Hair follicle dermal papilla cell (primary cell): ENCODE measurements around the gene KAT7. TPM values are rescaled to one million over a fixed set of nuclear protein-coding genes. Genes with fewer than 3 reads are reported as not detected.

Experiments used
- total RNA-seq: library from RNA; depleted of rRNA; stranded (reverse); fragments of >200 nt; gene quantifications from 2 replicates; pipeline ENCODE4 v1.2.3, GENCODE V29; 2012

The KAT7 gene
- total RNA-seq, result 41.7 and 50.6 TPM in 2 replicates

GRCh38 chr17:49788478-49789242, at the start of gene KAT7:
Gene KAT7 (plus strand): TSS chr17:49788681. CDS start chr17:49788835, 154 bp downstream.

DNA sequence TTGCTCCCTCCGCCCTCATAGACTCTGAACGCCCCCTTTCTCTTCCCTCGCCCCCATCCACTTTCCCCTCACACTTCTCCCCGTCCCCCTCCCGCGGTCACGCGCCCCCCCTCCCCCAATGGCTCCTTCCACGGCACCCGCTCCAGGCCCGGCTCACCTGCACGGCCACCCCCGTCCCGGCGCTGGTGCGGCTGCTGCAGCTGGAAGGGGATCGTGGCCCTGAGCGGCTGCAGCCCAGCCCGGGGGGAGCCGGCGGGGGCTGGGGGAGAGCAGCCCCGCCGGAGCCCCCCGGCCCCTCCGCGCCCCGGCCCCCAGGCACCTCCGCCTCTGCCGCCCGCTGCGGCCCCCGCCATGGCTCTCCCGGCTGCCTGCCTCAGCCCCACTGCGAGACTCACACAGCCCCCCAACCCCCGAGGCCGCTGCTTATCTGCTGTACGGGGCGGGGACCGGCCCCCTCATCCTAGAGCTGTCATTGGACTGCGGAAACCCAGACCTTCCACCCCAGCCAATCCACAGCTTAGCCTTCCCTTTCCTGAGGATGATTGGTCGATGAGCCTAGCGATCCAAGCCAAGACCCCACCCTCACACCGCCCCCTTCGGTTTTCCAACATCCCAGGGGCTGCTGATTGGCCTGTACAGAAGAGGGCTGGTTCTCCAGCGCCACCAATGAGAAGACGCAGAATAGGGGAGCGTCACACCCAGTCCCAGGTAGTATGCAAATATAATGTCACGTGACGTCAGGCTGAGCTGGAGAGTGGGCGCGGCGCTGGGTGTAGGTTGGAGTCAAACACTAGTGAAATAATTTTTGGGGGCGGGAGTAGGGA, 24.5 kb upstream of the KAT7 start, which contains the start of gene FAM117A:
TSS of gene FAM117A (minus strand) at position 397 of the 824 bp plus-strand sequence. CDS start at position 353, 44 bp downstream.

DNA sequence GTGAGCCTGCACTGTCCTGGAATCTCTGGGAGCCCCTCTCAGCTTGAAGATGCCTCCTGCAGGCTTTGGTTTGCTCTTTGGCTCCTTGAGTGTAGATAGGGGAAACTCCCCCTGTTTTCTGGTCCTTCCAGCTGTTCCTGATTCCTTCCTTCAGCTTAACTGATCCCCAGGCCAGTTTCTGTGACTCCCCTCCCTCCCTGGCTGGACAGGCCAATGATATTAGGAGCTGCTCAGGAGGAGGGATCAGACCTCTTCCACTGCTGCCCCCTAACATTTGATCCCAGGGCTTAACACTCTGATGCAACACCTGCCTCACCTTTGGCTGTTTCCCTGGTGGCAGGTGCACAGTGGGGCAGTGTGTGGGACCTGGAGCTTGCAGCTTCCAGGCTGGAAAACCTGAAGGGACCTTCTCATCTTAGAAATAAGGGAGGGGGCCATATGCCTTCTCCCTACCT, 59.6 kb downstream of the KAT7 start, which contains the start of gene TAC4:
TSS of gene TAC4 (minus strand) at position 51 of the 455 bp plus-strand sequence. CDS start 52 bp downstream, outside the sequence.

Other genes starting within 250 kb of the KAT7 start
- 0.49 and 0.85 TPM in 2 replicates for gene NXPH3, start 212.8 kb upstream of the KAT7 start, total RNA-seq
- gene SPOP, start 110.6 kb upstream of the KAT7 start, total RNA-seq, result 60.1 and 67.3 TPM in 2 replicates
- gene SLC35B1, start 80.7 kb upstream of the KAT7 start, total RNA-seq, result 48.8 and 53.2 TPM in 2 replicates
- 2.9 and 3.4 TPM in 2 replicates for gene FAM117A, start 24.6 kb upstream of the KAT7 start, total RNA-seq
- not detected in 2 replicates for gene TAC4, start 59.4 kb downstream of the KAT7 start, total RNA-seq
- gene DLX4, start 180.5 kb downstream of the KAT7 start, total RNA-seq, result not detected in 2 replicates
- gene DLX3, start 206.5 kb downstream of the KAT7 start, total RNA-seq, result not detected in 2 replicates